ENCODE data around the gene PKN1.

DNA sequence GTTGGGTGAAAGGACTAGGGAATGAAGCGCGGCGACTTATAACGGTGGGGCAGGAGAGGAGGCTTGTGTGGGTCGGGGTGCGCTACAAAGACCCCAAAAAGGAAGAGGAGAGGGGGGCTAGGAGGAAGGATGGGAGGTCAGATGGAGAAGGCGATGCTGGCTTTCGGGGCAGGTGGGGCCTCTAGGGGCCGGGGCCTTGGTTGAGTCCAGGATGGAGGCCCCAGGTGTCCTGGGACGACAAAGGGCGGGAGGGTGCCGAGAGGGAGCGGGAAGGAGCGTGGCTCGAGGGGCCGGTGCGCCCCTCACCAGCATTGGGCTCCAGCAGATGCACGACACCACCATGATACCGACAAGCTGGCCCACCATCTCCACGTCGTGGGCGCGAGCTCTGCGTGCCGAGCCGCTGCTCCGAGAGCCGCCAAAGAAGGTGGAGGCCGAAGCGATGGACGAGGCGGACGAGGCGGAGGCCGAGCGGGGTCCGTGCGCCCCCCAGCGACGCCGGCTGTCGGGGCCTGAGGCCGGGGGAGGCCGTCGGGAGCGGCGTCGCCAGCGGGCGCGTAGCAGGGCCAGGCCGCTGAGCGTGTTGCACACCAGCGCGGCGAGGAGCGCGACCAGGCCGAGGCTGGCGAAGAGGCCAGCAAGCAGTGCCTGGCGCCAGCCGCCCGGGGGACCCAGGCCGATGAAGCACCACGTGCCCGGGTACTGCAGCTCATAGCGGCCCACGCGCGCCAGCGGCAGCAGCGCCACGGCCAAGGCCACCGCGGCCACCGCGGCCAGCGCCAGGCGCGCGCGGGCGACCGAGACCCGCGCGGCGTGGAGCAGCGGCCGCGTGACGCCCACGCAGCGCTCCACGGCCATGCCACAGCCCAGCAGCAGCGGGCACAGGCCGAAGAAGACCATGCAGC, 40.2 kb downstream of the PKN1 start:
- TF ChIP-seq, protein P1, sequence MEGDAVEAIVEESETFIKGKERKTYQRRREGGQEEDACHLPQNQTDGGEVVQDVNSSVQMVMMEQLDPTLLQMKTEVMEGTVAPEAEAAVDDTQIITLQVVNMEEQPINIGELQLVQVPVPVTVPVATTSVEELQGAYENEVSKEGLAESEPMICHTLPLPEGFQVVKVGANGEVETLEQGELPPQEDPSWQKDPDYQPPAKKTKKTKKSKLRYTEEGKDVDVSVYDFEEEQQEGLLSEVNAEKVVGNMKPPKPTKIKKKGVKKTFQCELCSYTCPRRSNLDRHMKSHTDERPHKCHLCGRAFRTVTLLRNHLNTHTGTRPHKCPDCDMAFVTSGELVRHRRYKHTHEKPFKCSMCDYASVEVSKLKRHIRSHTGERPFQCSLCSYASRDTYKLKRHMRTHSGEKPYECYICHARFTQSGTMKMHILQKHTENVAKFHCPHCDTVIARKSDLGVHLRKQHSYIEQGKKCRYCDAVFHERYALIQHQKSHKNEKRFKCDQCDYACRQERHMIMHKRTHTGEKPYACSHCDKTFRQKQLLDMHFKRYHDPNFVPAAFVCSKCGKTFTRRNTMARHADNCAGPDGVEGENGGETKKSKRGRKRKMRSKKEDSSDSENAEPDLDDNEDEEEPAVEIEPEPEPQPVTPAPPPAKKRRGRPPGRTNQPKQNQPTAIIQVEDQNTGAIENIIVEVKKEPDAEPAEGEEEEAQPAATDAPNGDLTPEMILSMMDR (IDR thresholded peaks at IDR 0.05; ENCODE audit: low read depth, low read length): no peak
- TF ChIP-seq MYC (IDR thresholded peaks at IDR 0.05; ENCODE audit: low read depth, low read length): no peak
